GM06990 (cell line): ENCODE results near the gene ABCA13.

ENCODE experiments used
- DNase-seq: peaks from one replicate; pipeline ENCODE4 v3.0.0-alpha.2; 2011; ENCODE audit not compliant: insufficient read length; ENCODE audit errors: extremely low read depth
- H3K27me3 ChIP-seq: replicated peaks from 2 replicates; pipeline ENCODE4 v1.6.0; 2011; ENCODE audit warnings: low read length; ENCODE audit not compliant: control insufficient read depth, insufficient read depth
- H3K36me3 ChIP-seq: 2 replicates; pipeline ENCODE4 v1.5.1; 2011; ENCODE audit warnings: low read length; ENCODE audit not compliant: control insufficient read depth, insufficient read depth
- H3K4me3 ChIP-seq: replicated peaks from 2 replicates; pipeline ENCODE4 v1.5.1; 2011; ENCODE audit warnings: low read depth, mild to moderate bottlenecking, control low read depth, low read length
- TF ChIP-seq, protein P1 (sequence below): IDR thresholded peaks from 2 replicates; pipeline ENCODE4 v1.5.1; 2011; ENCODE audit warnings: low read length, control low read depth, mild to moderate bottlenecking, inconsistent platforms; ENCODE audit not compliant: insufficient read depth, poor library complexity, severe bottlenecking

ABCA13 gene

DNA sequence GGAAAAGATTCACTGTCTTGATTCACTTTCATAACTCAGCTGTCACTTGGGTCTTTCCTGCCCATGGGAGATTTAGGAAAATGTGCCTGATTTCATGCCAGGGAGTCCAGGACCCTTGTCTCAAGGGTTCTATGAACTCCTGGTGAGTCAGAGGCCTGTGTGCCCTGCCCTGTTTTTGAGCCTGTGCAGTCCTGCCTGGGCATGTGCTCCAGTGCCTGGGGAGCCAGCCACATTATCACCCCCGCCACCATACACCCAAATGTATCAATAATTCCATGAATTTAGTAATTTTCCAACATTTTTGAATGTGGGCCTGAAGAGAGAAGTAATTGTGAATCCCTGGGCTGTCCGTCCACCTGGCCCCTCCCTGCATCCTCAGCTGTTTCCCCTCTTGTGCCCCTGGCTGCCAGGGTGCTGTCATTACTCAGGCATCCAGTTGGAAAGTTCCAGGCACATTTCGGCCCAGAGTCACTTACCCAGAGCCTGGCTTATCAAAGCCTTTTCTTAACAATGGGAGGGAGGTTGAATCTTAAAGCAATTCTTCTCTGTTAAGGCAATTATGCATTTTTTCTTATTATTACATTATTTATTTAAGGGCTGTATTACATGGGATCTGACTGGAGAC lies 465.2 kb downstream of the ABCA13 start:
- H3K4me3 ChIP-seq, result no peak overlapping the region
- no peak for DNase-seq
- no peaks in the 10 kb centered on the region for H3K36me3 ChIP-seq
- no peaks in the 10 kb centered on the region for H3K27me3 ChIP-seq
- TF ChIP-seq, protein P1, sequence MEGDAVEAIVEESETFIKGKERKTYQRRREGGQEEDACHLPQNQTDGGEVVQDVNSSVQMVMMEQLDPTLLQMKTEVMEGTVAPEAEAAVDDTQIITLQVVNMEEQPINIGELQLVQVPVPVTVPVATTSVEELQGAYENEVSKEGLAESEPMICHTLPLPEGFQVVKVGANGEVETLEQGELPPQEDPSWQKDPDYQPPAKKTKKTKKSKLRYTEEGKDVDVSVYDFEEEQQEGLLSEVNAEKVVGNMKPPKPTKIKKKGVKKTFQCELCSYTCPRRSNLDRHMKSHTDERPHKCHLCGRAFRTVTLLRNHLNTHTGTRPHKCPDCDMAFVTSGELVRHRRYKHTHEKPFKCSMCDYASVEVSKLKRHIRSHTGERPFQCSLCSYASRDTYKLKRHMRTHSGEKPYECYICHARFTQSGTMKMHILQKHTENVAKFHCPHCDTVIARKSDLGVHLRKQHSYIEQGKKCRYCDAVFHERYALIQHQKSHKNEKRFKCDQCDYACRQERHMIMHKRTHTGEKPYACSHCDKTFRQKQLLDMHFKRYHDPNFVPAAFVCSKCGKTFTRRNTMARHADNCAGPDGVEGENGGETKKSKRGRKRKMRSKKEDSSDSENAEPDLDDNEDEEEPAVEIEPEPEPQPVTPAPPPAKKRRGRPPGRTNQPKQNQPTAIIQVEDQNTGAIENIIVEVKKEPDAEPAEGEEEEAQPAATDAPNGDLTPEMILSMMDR, result no peak

DNA sequence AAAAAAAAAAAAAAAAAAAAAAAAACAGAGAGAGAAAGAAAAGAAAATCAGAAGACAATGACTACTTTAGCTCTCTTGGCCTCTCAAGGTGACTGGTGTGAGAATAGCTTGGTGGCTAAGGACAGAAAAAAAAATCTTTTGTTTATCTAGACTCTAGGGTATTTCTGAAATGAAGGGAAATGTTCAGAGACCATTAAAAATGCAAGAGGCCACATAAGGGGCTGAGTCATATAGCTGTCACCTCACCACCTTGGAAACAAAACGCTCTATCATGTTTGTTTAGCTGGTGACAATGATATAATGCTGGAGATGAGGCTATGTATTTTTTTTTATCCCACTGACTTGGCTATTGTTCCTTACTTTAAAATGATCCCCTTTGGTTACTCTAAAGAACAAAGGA lies 466.1 kb downstream of the ABCA13 start:
- no peaks in the 10 kb centered on the region for H3K27me3 ChIP-seq
- H3K4me3 ChIP-seq, result no peak overlapping the region
- TF ChIP-seq, protein P1, result no peak
- no peaks in the 10 kb centered on the region for H3K36me3 ChIP-seq
- DNase-seq, result no peak

DNA sequence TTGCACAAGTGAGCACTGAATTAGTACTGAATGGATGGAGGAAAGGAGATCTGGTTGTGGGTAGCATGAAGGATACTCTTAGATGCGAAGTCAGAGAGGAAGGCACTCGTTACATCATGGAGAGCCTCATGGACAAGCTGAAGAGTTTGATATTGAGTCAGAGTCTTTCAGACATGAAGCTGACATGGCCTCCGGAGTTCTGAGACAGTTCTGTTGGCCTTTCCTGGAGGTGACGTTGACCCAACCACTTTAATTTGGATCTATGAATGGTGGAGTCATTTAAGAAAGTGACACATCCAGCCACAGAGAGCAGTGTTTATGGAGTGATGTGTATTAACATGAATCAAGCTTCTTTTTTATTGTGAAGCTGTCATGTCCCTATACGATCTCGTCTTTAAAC lies 466.8 kb downstream of the ABCA13 start:
- TF ChIP-seq, protein P1, result no peak

DNA sequence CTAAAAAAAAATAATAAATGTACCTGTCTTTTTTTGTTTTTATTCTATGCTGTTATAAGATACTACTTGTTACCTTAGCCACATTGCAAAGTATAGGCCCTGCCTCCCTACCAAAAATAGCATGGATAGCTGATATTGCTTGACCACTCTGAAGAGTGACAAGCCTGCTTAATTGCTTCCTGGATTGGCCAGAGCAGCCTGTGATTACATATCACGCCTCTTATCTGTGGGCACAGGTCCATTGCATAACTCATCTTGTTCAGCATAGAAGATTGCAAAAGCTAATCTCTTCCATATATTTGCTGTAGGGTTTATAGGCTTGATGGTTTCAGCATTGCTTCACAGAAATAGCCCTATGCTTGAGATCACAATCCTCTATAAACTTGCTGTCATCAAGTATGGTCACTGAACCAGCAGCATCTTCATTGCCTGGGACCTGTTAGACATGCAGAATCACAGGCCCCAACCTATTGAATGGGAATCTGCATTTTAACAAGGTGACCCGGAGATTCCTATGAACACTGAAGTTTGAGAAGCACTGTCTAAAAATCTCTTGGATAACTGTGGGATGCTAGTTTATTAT lies 472.3 kb downstream of the ABCA13 start:
- no peak overlapping the region for H3K4me3 ChIP-seq
- TF ChIP-seq, protein P1, result no peak
- DNase-seq, result no peak
- H3K36me3 ChIP-seq, result no peaks in the 10 kb centered on the region
- H3K27me3 ChIP-seq, result no peaks in the 10 kb centered on the region

More for the DNA sequence above, 466.8 kb downstream of the ABCA13 start:
- no peak for DNase-seq
- no peaks in the 10 kb centered on the region for H3K27me3 ChIP-seq
- no peaks in the 10 kb centered on the region for H3K36me3 ChIP-seq
- no peak overlapping the region for H3K4me3 ChIP-seq

DNA sequence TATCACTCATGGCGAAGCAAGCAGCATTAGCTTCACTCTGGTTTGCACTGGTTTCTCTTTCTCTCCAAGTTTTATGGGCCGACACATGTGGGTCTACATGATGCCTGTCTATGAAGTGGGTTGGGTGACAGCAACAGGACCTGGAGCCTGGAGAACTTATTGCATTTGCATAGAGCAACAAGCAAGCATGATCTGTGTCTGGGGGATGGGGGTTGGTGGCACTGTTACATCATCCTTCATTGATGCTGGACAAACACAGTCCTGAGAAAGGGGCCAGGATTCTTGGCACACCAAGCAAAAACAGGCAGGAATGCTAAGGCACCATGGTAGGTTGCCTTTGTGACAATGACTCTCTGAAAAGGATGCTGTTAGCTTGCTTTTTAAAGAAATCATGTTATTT lies 486.9 kb downstream of the ABCA13 start:
- Histone ChIP-seq H3K27me3 (no peaks in the 10 kb centered on the region), H3K36me3 (no peaks in the 10 kb centered on the region), H3K4me3 (no peak overlapping the region)
- DNase-seq, result no peak
- TF ChIP-seq, protein P1, result no peak
